Neural cell (in vitro differentiated cells): ENCODE data around the gene HS3ST3A1.

Source experiments
- CTCF ChIP-seq: fragments of 450-650 bp; IDR thresholded peaks from 2 replicates; pipeline ENCODE4 v1.5.1; 2014; ENCODE audit warnings: antibody characterized with exemption, mild to moderate bottlenecking, moderate library complexity; ENCODE audit not compliant: poor library complexity, severe bottlenecking
- EP300 ChIP-seq: fragments of 450-650 bp; conservative IDR thresholded peaks from 2 replicates; pipeline ENCODE4 v1.6.1; 2014; ENCODE audit warnings: antibody characterized with exemption, mild to moderate bottlenecking, moderate library complexity; ENCODE audit not compliant: poor library complexity, severe bottlenecking
- EZH2 ChIP-seq: fragments of 200-600, 300-800 bp; shearing (Covaris generic), sonication (generic); IDR thresholded peaks from 2 replicates; pipeline ENCODE4 v1.6.1; 2014; ENCODE audit warnings: antibody characterized with exemption, low read length, borderline replicate concordance, mild to moderate bottlenecking; ENCODE audit not compliant: insufficient read depth, poor library complexity, severe bottlenecking
- MXI1 ChIP-seq: fragments of 450-650 bp; conservative IDR thresholded peaks from 2 replicates; pipeline ENCODE4 v1.6.1; 2014; ENCODE audit warnings: antibody characterized with exemption, mild to moderate bottlenecking; ENCODE audit not compliant: poor library complexity, severe bottlenecking
- POLR2AphosphoS5 ChIP-seq: IDR thresholded peaks from 2 replicates; pipeline ENCODE4 v1.6.1; 2012
- RAD21 ChIP-seq: fragments of 450-650 bp; conservative IDR thresholded peaks from 2 replicates; pipeline ENCODE4 v1.6.1; 2014; ENCODE audit warnings: antibody characterized with exemption, mild to moderate bottlenecking, moderate library complexity
- TAF1 ChIP-seq: IDR thresholded peaks from 2 replicates; pipeline ENCODE4 v1.6.1; 2012; ENCODE audit warnings: low read depth
- TF ChIP-seq, protein P1 (sequence below): IDR thresholded peaks from 2 replicates; pipeline ENCODE4 v1.6.1; 2012; ENCODE audit warnings: borderline replicate concordance

- TF ChIP-seq CTCF (no peak), MXI1 (no peak), TAF1 (no peak), POLR2AphosphoS5 (no peak), EP300 (no peak), EZH2 (no peak), RAD21 (no peak)
- TF ChIP-seq, protein P1, sequence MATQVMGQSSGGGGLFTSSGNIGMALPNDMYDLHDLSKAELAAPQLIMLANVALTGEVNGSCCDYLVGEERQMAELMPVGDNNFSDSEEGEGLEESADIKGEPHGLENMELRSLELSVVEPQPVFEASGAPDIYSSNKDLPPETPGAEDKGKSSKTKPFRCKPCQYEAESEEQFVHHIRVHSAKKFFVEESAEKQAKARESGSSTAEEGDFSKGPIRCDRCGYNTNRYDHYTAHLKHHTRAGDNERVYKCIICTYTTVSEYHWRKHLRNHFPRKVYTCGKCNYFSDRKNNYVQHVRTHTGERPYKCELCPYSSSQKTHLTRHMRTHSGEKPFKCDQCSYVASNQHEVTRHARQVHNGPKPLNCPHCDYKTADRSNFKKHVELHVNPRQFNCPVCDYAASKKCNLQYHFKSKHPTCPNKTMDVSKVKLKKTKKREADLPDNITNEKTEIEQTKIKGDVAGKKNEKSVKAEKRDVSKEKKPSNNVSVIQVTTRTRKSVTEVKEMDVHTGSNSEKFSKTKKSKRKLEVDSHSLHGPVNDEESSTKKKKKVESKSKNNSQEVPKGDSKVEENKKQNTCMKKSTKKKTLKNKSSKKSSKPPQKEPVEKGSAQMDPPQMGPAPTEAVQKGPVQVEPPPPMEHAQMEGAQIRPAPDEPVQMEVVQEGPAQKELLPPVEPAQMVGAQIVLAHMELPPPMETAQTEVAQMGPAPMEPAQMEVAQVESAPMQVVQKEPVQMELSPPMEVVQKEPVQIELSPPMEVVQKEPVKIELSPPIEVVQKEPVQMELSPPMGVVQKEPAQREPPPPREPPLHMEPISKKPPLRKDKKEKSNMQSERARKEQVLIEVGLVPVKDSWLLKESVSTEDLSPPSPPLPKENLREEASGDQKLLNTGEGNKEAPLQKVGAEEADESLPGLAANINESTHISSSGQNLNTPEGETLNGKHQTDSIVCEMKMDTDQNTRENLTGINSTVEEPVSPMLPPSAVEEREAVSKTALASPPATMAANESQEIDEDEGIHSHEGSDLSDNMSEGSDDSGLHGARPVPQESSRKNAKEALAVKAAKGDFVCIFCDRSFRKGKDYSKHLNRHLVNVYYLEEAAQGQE, result no peak
These were observed 66.8 kb downstream of the HS3ST3A1 start for GRCh38 chr17:13534946-13535345.
